ENCODE measurements around the gene GORASP1.

Gene GORASP1

GRCh38 chr3:39099738-39100499 lies 7.5 kb downstream of the GORASP1 start:
- peak overlapping the region in 1 of 2 donors; percentile 74 for H3K27ac Mint-ChIP-seq
- H3K4me1 Mint-ChIP-seq (ENCODE audit: low read depth in 2 of 2): peaks cover 20 to 28% of the 10 kb centered on the region in 2 donors
- H3K27me3 Mint-ChIP-seq: no peaks in the 10 kb centered on the region
- ATAC-seq (replicated peaks): no peak
- DNase-seq: no peak
- H3K36me3 Mint-ChIP-seq (ENCODE audit: insufficient read depth): peaks cover 51% of the 10 kb centered on the region
- H3K4me3 Mint-ChIP-seq: no peak overlapping the region
- H3K9me3 Mint-ChIP-seq: no peaks in the 10 kb centered on the region

- DNase-seq (no peak), ATAC-seq (replicated peaks) (no peak)
- no peaks in the 10 kb centered on the region for H3K27me3 Mint-ChIP-seq
- H3K27ac Mint-ChIP-seq: peak overlapping the region in 1 of 2 donors; percentile 74
- no peaks in the 10 kb centered on the region for H3K9me3 Mint-ChIP-seq
- peaks cover 58% of the 10 kb centered on the region for H3K36me3 Mint-ChIP-seq (ENCODE audit: insufficient read depth)
- peaks cover 18 to 25% of the 10 kb centered on the region in 2 donors for H3K4me1 Mint-ChIP-seq (ENCODE audit: low read depth in 2 of 2)
- H3K4me3 Mint-ChIP-seq: no peak overlapping the region
These were observed 8.2 kb downstream of the GORASP1 start for GRCh38 chr3:39099242-39099641.

GRCh38 chr3:39098473-39099000 lies 8.9 kb downstream of the GORASP1 start:
- H3K27me3 Mint-ChIP-seq: no peaks in the 10 kb centered on the region
- peak overlapping the region in 1 of 2 donors; percentile 74 for H3K27ac Mint-ChIP-seq
- H3K4me1 Mint-ChIP-seq (ENCODE audit: low read depth in 2 of 2): peaks cover 14 to 22% of the 10 kb centered on the region in 2 donors
- DNase-seq (no peak), ATAC-seq (replicated peaks) (no peak)
- peaks cover 64% of the 10 kb centered on the region for H3K36me3 Mint-ChIP-seq (ENCODE audit: insufficient read depth)
- H3K4me3 Mint-ChIP-seq: no peak overlapping the region
- H3K9me3 Mint-ChIP-seq: no peaks in the 10 kb centered on the region

- H3K27ac Mint-ChIP-seq: peak overlapping the region in 1 of 2 donors; percentile 17
- H3K36me3 Mint-ChIP-seq (ENCODE audit: insufficient read depth): peaks cover 68% of the 10 kb centered on the region
- no peak overlapping the region for H3K4me3 Mint-ChIP-seq
- DNase-seq: no peak
- H3K27me3 Mint-ChIP-seq: no peaks in the 10 kb centered on the region
- peaks cover 11 to 18% of the 10 kb centered on the region in 2 donors for H3K4me1 Mint-ChIP-seq (ENCODE audit: low read depth in 2 of 2)
- H3K9me3 Mint-ChIP-seq: no peaks in the 10 kb centered on the region
- no peak for ATAC-seq (replicated peaks)
These were observed 9.5 kb downstream of the GORASP1 start for GRCh38 chr3:39097716-39098472.

- H3K4me3 Mint-ChIP-seq: no peak overlapping the region
- H3K36me3 Mint-ChIP-seq (ENCODE audit: insufficient read depth): peaks cover 77% of the 10 kb centered on the region
- DNase-seq (no peak), ATAC-seq (replicated peaks) (no peak)
- no peaks in the 10 kb centered on the region for H3K9me3 Mint-ChIP-seq
- no peak overlapping the region for H3K27ac Mint-ChIP-seq
- H3K4me1 Mint-ChIP-seq (ENCODE audit: low read depth in 2 of 2): peaks cover 4 to 9% of the 10 kb centered on the region in 2 donors
- no peaks in the 10 kb centered on the region for H3K27me3 Mint-ChIP-seq
These were observed 10.7 kb downstream of the GORASP1 start for GRCh38 chr3:39096775-39097174.

- peaks cover 0 to under 1% of the 10 kb centered on the region in 2 donors for H3K4me1 Mint-ChIP-seq (ENCODE audit: low read depth in 2 of 2)
- H3K9me3 Mint-ChIP-seq: no peaks in the 10 kb centered on the region
- no peaks in the 10 kb centered on the region for H3K27me3 Mint-ChIP-seq
- H3K27ac Mint-ChIP-seq: no peak overlapping the region
- no peak overlapping the region for H3K4me3 Mint-ChIP-seq
- ATAC-seq (replicated peaks) (no peak), DNase-seq (no peak)
- peaks cover 87% of the 10 kb centered on the region for H3K36me3 Mint-ChIP-seq (ENCODE audit: insufficient read depth)
These were observed 11.6 kb downstream of the GORASP1 start for GRCh38 chr3:39095778-39096177.

GRCh38 chr3:39094851-39095677 lies 12.4 kb downstream of the GORASP1 start:
- Mint-ChIP-seq H3K27ac (no peak overlapping the region), H3K27me3 (no peaks in the 10 kb centered on the region), H3K9me3 (no peaks in the 10 kb centered on the region), H3K4me3 (no peak overlapping the region), H3K4me1 (ENCODE audit: low read depth in 2 of 2) (no peaks in the 10 kb centered on the region), H3K36me3 (ENCODE audit: insufficient read depth) (peaks cover 89% of the 10 kb centered on the region)
- DNase-seq (no peak), ATAC-seq (replicated peaks) (no peak)

- H3K4me3 Mint-ChIP-seq: no peak overlapping the region
- H3K9me3 Mint-ChIP-seq: no peaks in the 10 kb centered on the region
- H3K27ac Mint-ChIP-seq: peak overlapping the region; percentile 32 to 35
- H3K27me3 Mint-ChIP-seq: no peaks in the 10 kb centered on the region
- no peaks in the 10 kb centered on the region for H3K4me1 Mint-ChIP-seq (ENCODE audit: low read depth in 2 of 2)
- ATAC-seq (replicated peaks) (peak; percentile 42), DNase-seq (no peak)
- H3K36me3 Mint-ChIP-seq (ENCODE audit: insufficient read depth): peaks cover 86% of the 10 kb centered on the region
These were observed 16.5 kb downstream of the GORASP1 start for GRCh38 chr3:39090922-39091321.

GRCh38 chr3:39088889-39089288 lies 18.5 kb downstream of the GORASP1 start:
- H3K27me3 Mint-ChIP-seq: no peaks in the 10 kb centered on the region
- H3K36me3 Mint-ChIP-seq (ENCODE audit: insufficient read depth): peaks cover 84% of the 10 kb centered on the region
- H3K4me1 Mint-ChIP-seq (ENCODE audit: low read depth in 2 of 2): no peaks in the 10 kb centered on the region
- H3K27ac Mint-ChIP-seq: peak overlapping the region in 1 of 2 donors; percentile 46
- DNase-seq: no peak
- ATAC-seq (replicated peaks): no peak
- no peaks in the 10 kb centered on the region for H3K9me3 Mint-ChIP-seq
- H3K4me3 Mint-ChIP-seq: no peak overlapping the region

- no peak for DNase-seq
- no peaks in the 10 kb centered on the region for H3K27me3 Mint-ChIP-seq
- H3K36me3 Mint-ChIP-seq (ENCODE audit: insufficient read depth): peaks cover 80% of the 10 kb centered on the region
- no peak for ATAC-seq (replicated peaks)
- peak overlapping the region in 1 of 2 donors; percentile 46 for H3K27ac Mint-ChIP-seq
- H3K4me1 Mint-ChIP-seq (ENCODE audit: low read depth in 2 of 2): no peaks in the 10 kb centered on the region
- H3K4me3 Mint-ChIP-seq: no peak overlapping the region
- H3K9me3 Mint-ChIP-seq: no peaks in the 10 kb centered on the region
These were observed 19.0 kb downstream of the GORASP1 start for GRCh38 chr3:39088456-39088855.

- no peaks in the 10 kb centered on the region for H3K9me3 Mint-ChIP-seq
- no peak for DNase-seq
- no peak overlapping the region for H3K27ac Mint-ChIP-seq
- H3K4me1 Mint-ChIP-seq (ENCODE audit: low read depth in 2 of 2): no peaks in the 10 kb centered on the region
- H3K4me3 Mint-ChIP-seq: no peak overlapping the region
- peaks cover 74% of the 10 kb centered on the region for H3K36me3 Mint-ChIP-seq (ENCODE audit: insufficient read depth)
- H3K27me3 Mint-ChIP-seq: no peaks in the 10 kb centered on the region
- ATAC-seq (replicated peaks): no peak
These were observed 21.3 kb downstream of the GORASP1 start for GRCh38 chr3:39086144-39086543.

GRCh38 chr3:39082666-39083313 lies 24.6 kb downstream of the GORASP1 start:
- no peak for DNase-seq
- H3K27me3 Mint-ChIP-seq: no peaks in the 10 kb centered on the region
- H3K27ac Mint-ChIP-seq: peak overlapping the region in 1 of 2 donors; percentile 7
- peaks cover 55% of the 10 kb centered on the region for H3K36me3 Mint-ChIP-seq (ENCODE audit: insufficient read depth)
- ATAC-seq (replicated peaks): no peak
- H3K9me3 Mint-ChIP-seq: no peaks in the 10 kb centered on the region
- H3K4me3 Mint-ChIP-seq: no peak overlapping the region
- peaks cover 0 to 5% of the 10 kb centered on the region in 2 donors for H3K4me1 Mint-ChIP-seq (ENCODE audit: low read depth in 2 of 2)

- H3K27ac Mint-ChIP-seq: no peak overlapping the region
- no peak for ATAC-seq (replicated peaks)
- H3K36me3 Mint-ChIP-seq (ENCODE audit: insufficient read depth): peaks cover 58% of the 10 kb centered on the region
- no peak for DNase-seq
- H3K27me3 Mint-ChIP-seq: no peaks in the 10 kb centered on the region
- H3K4me3 Mint-ChIP-seq: no peak overlapping the region
- no peaks in the 10 kb centered on the region for H3K9me3 Mint-ChIP-seq
- peaks cover 0 to 5% of the 10 kb centered on the region in 2 donors for H3K4me1 Mint-ChIP-seq (ENCODE audit: low read depth in 2 of 2)
These were observed 27.4 kb downstream of the GORASP1 start for GRCh38 chr3:39080026-39080425.

Measured in effector memory CD8-positive, alpha-beta T cell (primary cell).